ENCODE results near the gene MINDY1. TPM values are rescaled to one million over a fixed set of nuclear protein-coding genes. Genes with fewer than 3 reads are reported as not detected.

The MINDY1 gene
- total and polyA plus RNA-seq, 2 donors (not counting 3 experiments of a cell fraction or from before 2014, with no cell fraction given) = 12.0 to 15.4 TPM

GRCh38 chr1:151002051-151002450 lies 4.7 kb downstream of the MINDY1 start:
- BruUV-seq (replicated peaks) = no TSS peak
- POLR2A ChIA-PET = no interaction called here
- peaks cover 25% of the 10 kb centered on the region for H3K4me1 ChIP-seq (ENCODE audit: control insufficient read depth, extremely low read depth, insufficient read depth, low read length)

More at GRCh38 chr1:151002051-151002450, 4.7 kb downstream of the MINDY1 start:
- no peak overlapping the region for H2AFZ ChIP-seq (ENCODE audit: low read depth, low read length)
- no peaks in the 10 kb centered on the region for H3K9me3 ChIP-seq (replicated peaks; ENCODE audit: control insufficient read depth, insufficient read depth, low read length)
- FAIRE-seq (no peak), DNase-seq (ENCODE audit: low read depth, low spot score) (no peak)
- no peaks in the 10 kb centered on the region for H4K20me1 ChIP-seq (replicated peaks; ENCODE audit: control insufficient read depth, extremely low read depth, insufficient read depth, low read length)
- H3K27ac ChIP-seq (ENCODE audit: insufficient read depth, low read depth, low read length) = no peak overlapping the region
- no peak overlapping the region for H3K9ac ChIP-seq (replicated peaks; ENCODE audit: extremely low read depth, insufficient read depth, low read length)
- no peaks in the 10 kb centered on the region for H3K9me1 ChIP-seq (replicated peaks; ENCODE audit: control insufficient read depth, extremely low read depth, insufficient read depth, low read length)
- dilution Hi-C loops (cut with MboI; ENCODE audit: extremely low pct_ligation_motif_present, low sequenced_read_pairs) = no loop called here
- intact Hi-C loops (cut with micrococcal nuclease) = no loop called here
- no peaks in the 10 kb centered on the region for H3K27me3 ChIP-seq (ENCODE audit: control insufficient read depth in 2 of 2, insufficient read depth in 2 of 2, low read length in 2 of 2)
- no peak overlapping the region for H3K4me3 ChIP-seq (replicated peaks in 1 of 3; ENCODE audit: insufficient read depth in 1 of 3, low read depth in 1 of 3, low read length in 3 of 3)
- no peak overlapping the region for H3K4me2 ChIP-seq (ENCODE audit: insufficient read depth, low read length)
- H3K79me2 ChIP-seq (ENCODE audit: control insufficient read depth, insufficient read depth, low read length) = no peaks in the 10 kb centered on the region
- CTCF ChIA-PET = interaction anchor here (0.8 to 12.3 kb wide), 3 partner anchors 11 to 98 kb away, joined by 3 to 278 read pairs (median 4); partner anchors contain the start of genes ANXA9 and CERS2
- TF ChIP-seq, protein P1, sequence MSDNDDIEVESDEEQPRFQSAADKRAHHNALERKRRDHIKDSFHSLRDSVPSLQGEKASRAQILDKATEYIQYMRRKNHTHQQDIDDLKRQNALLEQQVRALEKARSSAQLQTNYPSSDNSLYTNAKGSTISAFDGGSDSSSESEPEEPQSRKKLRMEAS (IDR thresholded peaks at IDR 0.05; ENCODE audit: insufficient read depth, insufficient read length) = no peak
- TF ChIP-seq GATA2 (IDR thresholded peaks at IDR 0.05; ENCODE audit: insufficient read depth, insufficient read length, low read depth, low read length) (no peak), EZH2 (IDR thresholded peaks at IDR 0.05; ENCODE audit: borderline replicate concordance, low read depth, low read length, severe bottlenecking) (no peak), FOS (IDR thresholded peaks at IDR 0.05; ENCODE audit: borderline replicate concordance, insufficient read depth, low read length) (no peak), CTCF (IDR thresholded peaks at IDR 0.05; ENCODE audit: extremely low read depth in 1 of 2, insufficient read depth in 1 of 2, low read depth in 1 of 2, low read length in 2 of 2) (no peak), POLR2A (IDR thresholded peaks at IDR 0.05; ENCODE audit: low read depth, low read length) (no peak), JUN (IDR thresholded peaks at IDR 0.05; ENCODE audit: borderline replicate concordance, insufficient read depth, insufficient read length, low read depth) (no peak), MYC (IDR thresholded peaks at IDR 0.05; ENCODE audit: low read depth, low read length) (no peak), POLR2AphosphoS5 (IDR thresholded peaks at IDR 0.05; ENCODE audit: insufficient read depth, low read depth, low read length) (no peak)
- peaks cover 0 to 8% of the 10 kb centered on the region in 2 experiments for H3K36me3 ChIP-seq (ENCODE audit: control insufficient read depth in 2 of 2, extremely low read depth in 1 of 2, insufficient read depth in 2 of 2, low read length in 2 of 2)

All from endothelial cell of umbilical vein (primary cell).